Glomerular visceral epithelial cell (primary cell): Measurements from ENCODE around the gene TAF11L3.
"Not testable (repeated sequence)": the region's sequence is repeated elsewhere in the genome, so short reads cannot be mapped to it uniquely, and the experiment has no call there.

Source experiments
- DNase-seq: peaks from one replicate; pipeline ENCODE4 v3.0.0-alpha.2; 2016; ENCODE audit errors: extremely low spot score

Gene TAF11L3

GRCh38 chr5:17518067-17518466 lies at the start of gene TAF11L3:
TSS of gene TAF11L3 (plus strand) at chr5:17518367.
- DNase-seq = not testable (repeated sequence)

GRCh38 chr5:17470064-17470463 lies 48.1 kb upstream of the TAF11L3 start:
- DNase-seq = no peak

- not testable (repeated sequence) for DNase-seq
Observed at GRCh38 chr5:17475064-17475463, 43.1 kb upstream of the TAF11L3 start.

GRCh38 chr5:17477043-17477442 lies 41.1 kb upstream of the TAF11L3 start:
- DNase-seq = no peak

- DNase-seq = no peak
Observed at GRCh38 chr5:17477573-17478265, 40.4 kb upstream of the TAF11L3 start.

GRCh38 chr5:17481378-17481777 lies 36.8 kb upstream of the TAF11L3 start:
- no peak for DNase-seq

GRCh38 chr5:17482790-17483189 lies 35.4 kb upstream of the TAF11L3 start:
- DNase-seq = no peak

GRCh38 chr5:17486464-17487173 lies 31.5 kb upstream of the TAF11L3 start:
- not testable (repeated sequence) for DNase-seq

GRCh38 chr5:17487174-17487512 lies 31.0 kb upstream of the TAF11L3 start:
- no peak for DNase-seq

GRCh38 chr5:17491257-17491656 lies 26.9 kb upstream of the TAF11L3 start:
- not testable (repeated sequence) for DNase-seq

- no peak for DNase-seq
Observed at GRCh38 chr5:17492770-17493169, 25.4 kb upstream of the TAF11L3 start.

GRCh38 chr5:17497446-17497845 lies 20.7 kb upstream of the TAF11L3 start:
- DNase-seq = no peak

- DNase-seq = not testable (repeated sequence)
Observed at GRCh38 chr5:17497931-17498330, 20.2 kb upstream of the TAF11L3 start, which contains the start of gene TAF11L2. TSS of gene TAF11L2 (plus strand) at chr5:17498231.

- no peak for DNase-seq
Observed at GRCh38 chr5:17511775-17512325, 6.3 kb upstream of the TAF11L3 start.

- DNase-seq = not testable (repeated sequence)
Observed at GRCh38 chr5:17517526-17517925, 641 bp upstream of the TAF11L3 start.

- not testable (repeated sequence) for DNase-seq
Observed at GRCh38 chr5:17519508-17519907, 1.3 kb downstream of the TAF11L3 start.

GRCh38 chr5:17521501-17521900 lies 3.3 kb downstream of the TAF11L3 start, which contains the start of gene TAF11L4:
TSS of gene TAF11L4 (plus strand) at chr5:17521801.
- DNase-seq = not testable (repeated sequence)

- not testable (repeated sequence) for DNase-seq
Observed at GRCh38 chr5:17524935-17525334, 6.8 kb downstream of the TAF11L3 start, which contains the start of gene TAF11L5. TSS of gene TAF11L5 (plus strand) at chr5:17525235.

- DNase-seq = not testable (repeated sequence)
Observed at GRCh38 chr5:17526504-17526903, 8.3 kb downstream of the TAF11L3 start.

GRCh38 chr5:17528369-17528768 lies 10.2 kb downstream of the TAF11L3 start, which contains the start of gene TAF11L6:
TSS of gene TAF11L6 (plus strand) at chr5:17528669.
- DNase-seq = not testable (repeated sequence)
